ENCODE data around the gene ZDHHC5.

The ZDHHC5 gene

GRCh38 chr11:57620467-57620866 is 47.4 kb upstream of the ZDHHC5 start:
- ChIA-PET POLR2A (no interaction called here), CTCF (interaction anchor here (0.7 to 1.3 kb wide), 2 partner anchors 21 to 237 kb away, joined by 3 read pairs; no protein-coding TSS in a partner anchor)
- H3K27ac ChIP-seq (ENCODE audit: extremely low read depth, low read depth, low read length): no peak overlapping the region
- H3K9me3 ChIP-seq (ENCODE audit: control insufficient read depth, insufficient read depth, low read depth, low read length): no peaks in the 10 kb centered on the region
- H3K36me3 ChIP-seq (ENCODE audit: control insufficient read depth in 2 of 2, insufficient read depth in 1 of 2, low read length in 2 of 2): no peaks in the 10 kb centered on the region
- H3K4me1 ChIP-seq (ENCODE audit: control insufficient read depth, insufficient read depth, low read length): no peaks in the 10 kb centered on the region
- TF ChIP-seq ATF2 (tag by site-specific recombination; IDR thresholded peaks at IDR 0.05; ENCODE audit: low read depth) (peak; percentile 34; the same call in 1 of the 2 replicates), ZNF777 (tag by site-specific recombination; IDR thresholded peaks at IDR 0.05; ENCODE audit: borderline replicate concordance) (no peak)
- H3K4me3 ChIP-seq (ENCODE audit: low read depth, low read length): no peak overlapping the region

- Histone ChIP-seq H3K36me3 (ENCODE audit: control insufficient read depth in 2 of 2, insufficient read depth in 1 of 2, low read length in 2 of 2) (no peaks in the 10 kb centered on the region), H3K4me3 (ENCODE audit: low read depth, low read length) (no peak overlapping the region), H3K27ac (ENCODE audit: extremely low read depth, low read depth, low read length) (no peak overlapping the region), H3K4me1 (ENCODE audit: control insufficient read depth, insufficient read depth, low read length) (no peaks in the 10 kb centered on the region), H3K9me3 (ENCODE audit: control insufficient read depth, insufficient read depth, low read depth, low read length) (no peaks in the 10 kb centered on the region)
- TF ChIP-seq ZNF544 (tag by site-specific recombination; IDR thresholded peaks at IDR 0.05) (no peak), SP7 (tag by site-specific recombination; IDR thresholded peaks at IDR 0.05) (0 out of 2 replicates have a peak, but pooled peaks have one; percentile 26)
- ChIA-PET POLR2A (no interaction called here), CTCF (interaction anchor here (0.6 to 1.3 kb wide), 4 partner anchors 19 to 128 kb away, joined by 3 to 4 read pairs (median 4); no protein-coding TSS in a partner anchor)
Observed at GRCh38 chr11:57622263-57622662, 45.7 kb upstream of the ZDHHC5 start.

GRCh38 chr11:57624864-57625263 is 43.0 kb upstream of the ZDHHC5 start:
- H3K27ac ChIP-seq (ENCODE audit: extremely low read depth, low read depth, low read length): no peak overlapping the region
- no peaks in the 10 kb centered on the region for H3K36me3 ChIP-seq (ENCODE audit: control insufficient read depth in 2 of 2, insufficient read depth in 1 of 2, low read length in 2 of 2)
- no peaks in the 10 kb centered on the region for H3K4me1 ChIP-seq (ENCODE audit: control insufficient read depth, insufficient read depth, low read length)
- ChIA-PET CTCF (no interaction called here), POLR2A (no interaction called here)
- no peak overlapping the region for H3K4me3 ChIP-seq (ENCODE audit: low read depth, low read length)
- H3K9me3 ChIP-seq (ENCODE audit: control insufficient read depth, insufficient read depth, low read depth, low read length): no peaks in the 10 kb centered on the region
- TF ChIP-seq ZNF214 (tag by site-specific recombination; IDR thresholded peaks at IDR 0.05; ENCODE audit: borderline replicate concordance): no peak
- no peak for TF ChIP-seq ZNF777 (tag by site-specific recombination; IDR thresholded peaks at IDR 0.05; ENCODE audit: borderline replicate concordance)
- TF ChIP-seq ZNF416 (tag by site-specific recombination; IDR thresholded peaks at IDR 0.05): no peak
- TF ChIP-seq SP2 (tag by site-specific recombination; IDR thresholded peaks at IDR 0.05): no peak
- no peak for TF ChIP-seq KLF10 (tag by site-specific recombination; IDR thresholded peaks at IDR 0.05)
- TF ChIP-seq PBX3 (CRISPR knock-in tag; IDR thresholded peaks at IDR 0.05): no peak
- TF ChIP-seq ZXDB (tag by site-specific recombination; IDR thresholded peaks at IDR 0.05): no peak
- TF ChIP-seq ZNF830 (tag by site-specific recombination; IDR thresholded peaks at IDR 0.05; ENCODE audit: low read depth): no peak
- TF ChIP-seq PRDM1 (tag by site-specific recombination; IDR thresholded peaks at IDR 0.05): no peak
- TF ChIP-seq PRDM2 (tag by site-specific recombination; IDR thresholded peaks at IDR 0.05; ENCODE audit: borderline replicate concordance): no peak

All from HEK293 (cell line).